ENCODE data around the gene MRTFA.

The MRTFA gene

GRCh38 chr22:40422558-40423309, 213.8 kb downstream of the MRTFA start:
- DNase-seq: peak; percentile 75 to 84 (median 81)

GRCh38 chr22:40421941-40422340, 214.6 kb downstream of the MRTFA start:
- DNase-seq: no peak

- no peak for DNase-seq
Observed at GRCh38 chr22:40421082-40421350, 215.5 kb downstream of the MRTFA start.

GRCh38 chr22:40420341-40421081, 216.0 kb downstream of the MRTFA start:
- DNase-seq: no peak

GRCh38 chr22:40419718-40420117, 216.8 kb downstream of the MRTFA start:
- DNase-seq: no peak

GRCh38 chr22:40418366-40419201, 217.9 kb downstream of the MRTFA start:
- no peak for DNase-seq

GRCh38 chr22:40417881-40418280, 218.6 kb downstream of the MRTFA start:
- no peak for DNase-seq

GRCh38 chr22:40417041-40417440, 219.5 kb downstream of the MRTFA start:
- DNase-seq: no peak

GRCh38 chr22:40416636-40417035, 219.9 kb downstream of the MRTFA start:
- no peak for DNase-seq

- no peak for DNase-seq
Observed at GRCh38 chr22:40416267-40416570, 220.3 kb downstream of the MRTFA start.

GRCh38 chr22:40415531-40416266, 220.8 kb downstream of the MRTFA start:
- peak; percentile 59 to 75 (median 60) for DNase-seq

GRCh38 chr22:40414838-40415505, 221.5 kb downstream of the MRTFA start:
- no peak for DNase-seq

GRCh38 chr22:40414311-40414710, 222.2 kb downstream of the MRTFA start:
- DNase-seq: no peak

- no peak for DNase-seq
Observed at GRCh38 chr22:40413873-40414272, 222.6 kb downstream of the MRTFA start.

GRCh38 chr22:40412441-40412840, 224.1 kb downstream of the MRTFA start:
- peak; percentile 60 to 74 (median 66) for DNase-seq

- DNase-seq: no peak
Observed at GRCh38 chr22:40411506-40411861, 225.0 kb downstream of the MRTFA start.

GRCh38 chr22:40410731-40411505, 225.6 kb downstream of the MRTFA start:
- no peak for DNase-seq

- DNase-seq: no peak
Observed at GRCh38 chr22:40410272-40410671, 226.2 kb downstream of the MRTFA start.

- DNase-seq: no peak
Observed at GRCh38 chr22:40409613-40410113, 226.9 kb downstream of the MRTFA start.

GRCh38 chr22:40408718-40409612, 227.6 kb downstream of the MRTFA start:
- DNase-seq: no peak

Measured in suppressor macrophage treated with lipopolysaccharide for 1 hour (primary cell).